Measurements from ENCODE around the gene LPP. TPM values are rescaled to one million over a fixed set of nuclear protein-coding genes. Genes with fewer than 3 reads are reported as not detected.

LPP gene
- polyA plus RNA-seq, 1 donor (not counting 4 experiments of a cell fraction or from before 2014, with no cell fraction given), result 16.0 TPM

GRCh38 chr3:188575501-188575900 lies 421.5 kb downstream of the LPP start:
- DNase-seq (ENCODE audit: low read depth, low spot score) (no peak), FAIRE-seq (no peak)
- Histone ChIP-seq H3K9me3 (ENCODE audit: control insufficient read depth, low read depth, low read length) (no peaks in the 10 kb centered on the region), H3K36me3 (ENCODE audit: control insufficient read depth in 2 of 2, extremely low read depth in 1 of 2, insufficient read depth in 2 of 2, low read length in 2 of 2) (no peaks in the 10 kb centered on the region), H3K27me3 (ENCODE audit: control insufficient read depth, extremely low read depth, insufficient read depth, low read length) (no peaks in the 10 kb centered on the region), H3K27ac (ENCODE audit: control insufficient read depth, insufficient read depth, low read length) (no peak overlapping the region), H3K9ac (ENCODE audit: control insufficient read depth, extremely low read depth, insufficient read depth, low read length) (no peak overlapping the region), H3K9me1 (ENCODE audit: control insufficient read depth, extremely low read depth, insufficient read depth, low read length) (no peaks in the 10 kb centered on the region), H2AFZ (ENCODE audit: control insufficient read depth, low read length) (no peak overlapping the region), H3K79me2 (ENCODE audit: control insufficient read depth, insufficient read depth, low read length) (no peaks in the 10 kb centered on the region), H3K4me3 (ENCODE audit: control insufficient read depth in 2 of 3, extremely low read depth in 1 of 3, insufficient read depth in 2 of 3, low read depth in 1 of 3, low read length in 3 of 3) (no peak overlapping the region), H3K4me2 (ENCODE audit: control insufficient read depth, extremely low read depth, insufficient read depth, low read depth, low read length) (no peak overlapping the region), H3K4me1 (ENCODE audit: control insufficient read depth, extremely low read depth, insufficient read depth, low read length) (peaks cover 7% of the 10 kb centered on the region), H4K20me1 (ENCODE audit: control insufficient read depth, extremely low read depth, insufficient read depth, low read length) (no peaks in the 10 kb centered on the region)
- dilution Hi-C loops (cut with MboI; ENCODE audit: extremely low pct_ligation_motif_present, low sequenced_read_pairs), result no loop called here
- no peak for TF ChIP-seq CTCF (optimal IDR thresholded peaks at IDR 0.05 in 1 of 3, IDR thresholded peaks at IDR 0.05 in 1 of 3, conservative IDR thresholded peaks at IDR 0.05 in 1 of 3; ENCODE audit: extremely low read depth in 1 of 3, insufficient read depth in 2 of 3, low read length in 3 of 3)
- TF ChIP-seq EZH2 (IDR thresholded peaks at IDR 0.05; ENCODE audit: low read length), result no peak

GRCh38 chr3:188577539-188577938 lies 423.6 kb downstream of the LPP start:
- DNase-seq (ENCODE audit: low read depth, low spot score), result no peak
- TF ChIP-seq EZH2 (IDR thresholded peaks at IDR 0.05; ENCODE audit: low read length) (no peak), CTCF (optimal IDR thresholded peaks at IDR 0.05 in 1 of 3, IDR thresholded peaks at IDR 0.05 in 1 of 3, conservative IDR thresholded peaks at IDR 0.05 in 1 of 3; ENCODE audit: extremely low read depth in 1 of 3, insufficient read depth in 2 of 3, low read length in 3 of 3) (no peak)
- Histone ChIP-seq H3K79me2 (ENCODE audit: control insufficient read depth, insufficient read depth, low read length) (no peaks in the 10 kb centered on the region), H3K9me3 (ENCODE audit: control insufficient read depth, low read depth, low read length) (no peaks in the 10 kb centered on the region), H3K4me1 (ENCODE audit: control insufficient read depth, extremely low read depth, insufficient read depth, low read length) (peaks cover 7% of the 10 kb centered on the region), H2AFZ (ENCODE audit: control insufficient read depth, low read length) (no peak overlapping the region), H3K27me3 (ENCODE audit: control insufficient read depth, extremely low read depth, insufficient read depth, low read length) (no peaks in the 10 kb centered on the region), H3K4me2 (ENCODE audit: control insufficient read depth, extremely low read depth, insufficient read depth, low read depth, low read length) (no peak overlapping the region), H4K20me1 (ENCODE audit: control insufficient read depth, extremely low read depth, insufficient read depth, low read length) (no peaks in the 10 kb centered on the region), H3K27ac (ENCODE audit: control insufficient read depth, insufficient read depth, low read length) (no peak overlapping the region), H3K36me3 (ENCODE audit: control insufficient read depth in 2 of 2, extremely low read depth in 1 of 2, insufficient read depth in 2 of 2, low read length in 2 of 2) (no peaks in the 10 kb centered on the region), H3K9me1 (ENCODE audit: control insufficient read depth, extremely low read depth, insufficient read depth, low read length) (no peaks in the 10 kb centered on the region), H3K4me3 (ENCODE audit: control insufficient read depth in 2 of 3, extremely low read depth in 1 of 3, insufficient read depth in 2 of 3, low read depth in 1 of 3, low read length in 3 of 3) (no peak overlapping the region), H3K9ac (ENCODE audit: control insufficient read depth, extremely low read depth, insufficient read depth, low read length) (no peak overlapping the region)
- FAIRE-seq, result no peak
- dilution Hi-C loops (cut with MboI; ENCODE audit: extremely low pct_ligation_motif_present, low sequenced_read_pairs), result no loop called here

Data from keratinocyte (primary cell).